SIG-M5 treated with dmso at 0.1 percent for 504 hours (cell line): ENCODE results near the gene ATG13.
"Not testable (repeated sequence)": the region's sequence is repeated elsewhere in the genome, so short reads cannot be mapped to it uniquely, and the experiment has no call there.

ENCODE experiments used
- DNase-seq: peaks from one replicate; lab custom pipeline; 2025; ENCODE audit not compliant: unreplicated experiment; lab: John Stamatoyannopoulos, UW

Gene ATG13

DNA sequence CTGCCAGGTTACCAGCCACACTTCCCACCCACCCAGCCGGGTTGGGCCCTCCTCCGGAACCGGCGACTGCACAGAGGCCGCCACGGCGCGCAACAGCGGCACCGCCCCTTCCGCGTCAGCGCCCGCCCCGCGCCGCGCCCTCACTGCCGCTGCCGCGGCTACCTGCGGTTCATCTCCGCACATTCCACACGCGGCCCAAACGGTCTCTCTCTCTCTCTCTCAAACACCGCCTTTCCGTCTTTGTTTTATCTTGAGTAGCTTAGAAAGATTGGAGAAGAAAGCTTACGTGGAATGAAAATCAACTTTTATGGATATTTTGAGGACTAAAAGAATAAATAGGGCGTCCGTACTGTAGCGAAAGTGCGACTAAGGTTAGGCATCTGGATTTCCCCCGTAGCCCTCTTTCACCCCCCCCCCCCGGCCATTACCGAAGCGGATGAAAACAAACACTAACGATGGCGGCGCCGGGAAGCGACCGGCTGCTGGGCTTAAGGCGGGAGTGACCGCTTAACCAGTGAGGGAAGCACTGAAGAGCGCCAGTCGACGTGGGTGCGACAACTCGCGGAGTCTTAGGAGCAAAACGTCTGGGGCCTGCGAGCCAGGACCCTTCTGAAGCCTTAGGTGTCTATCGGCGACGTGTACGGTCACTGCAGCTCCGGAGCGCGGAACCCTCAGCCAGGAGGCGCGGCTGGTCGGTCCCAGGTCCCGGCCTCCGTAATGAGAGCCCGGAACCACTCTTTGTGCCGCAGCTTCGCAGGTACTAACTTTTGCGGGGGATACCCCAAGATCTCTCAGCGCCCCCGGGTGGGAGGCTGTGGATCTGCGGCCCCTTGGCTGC, at the start of gene ATG13, which contains the start of gene HARBI1:
ATG13 (plus strand) TSS at position 420 of the 838 bp plus-strand sequence. CDS start 26,739 bp downstream, outside the sequence.
HARBI1 (minus strand) TSS at position 94 of the 838 bp plus-strand sequence. CDS start 990 bp downstream, outside the sequence.
- DNase-seq = peak; percentile 82

DNA sequence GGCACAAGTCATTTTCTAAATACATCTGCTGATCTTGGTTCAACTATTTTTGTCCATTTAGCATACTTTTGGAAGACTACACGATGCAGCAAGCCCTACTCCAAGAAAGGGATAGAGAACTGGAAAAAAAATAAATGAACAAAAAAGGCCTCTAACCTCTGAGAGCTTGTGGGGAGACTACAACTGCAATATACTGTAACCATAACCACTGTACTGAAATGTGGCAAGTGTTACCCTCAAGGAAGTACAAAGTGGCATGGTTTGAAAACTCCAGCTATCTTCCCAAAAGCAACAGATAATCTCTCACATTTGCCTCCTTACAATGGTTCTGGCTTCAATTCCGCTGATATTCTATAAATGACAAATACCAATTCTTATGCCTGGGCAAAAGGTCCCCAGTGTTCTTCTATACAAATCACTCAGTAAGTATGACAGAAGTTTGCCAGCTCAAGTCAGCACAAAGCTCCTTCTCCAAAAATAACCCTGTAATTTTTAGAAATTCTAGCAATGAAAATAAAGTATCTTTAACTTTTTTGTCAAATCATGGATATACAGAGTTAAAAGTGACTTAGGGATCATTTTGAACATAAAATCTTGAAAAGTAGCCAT, 46.5 kb upstream of the ATG13 start:
- no peak for DNase-seq

DNA sequence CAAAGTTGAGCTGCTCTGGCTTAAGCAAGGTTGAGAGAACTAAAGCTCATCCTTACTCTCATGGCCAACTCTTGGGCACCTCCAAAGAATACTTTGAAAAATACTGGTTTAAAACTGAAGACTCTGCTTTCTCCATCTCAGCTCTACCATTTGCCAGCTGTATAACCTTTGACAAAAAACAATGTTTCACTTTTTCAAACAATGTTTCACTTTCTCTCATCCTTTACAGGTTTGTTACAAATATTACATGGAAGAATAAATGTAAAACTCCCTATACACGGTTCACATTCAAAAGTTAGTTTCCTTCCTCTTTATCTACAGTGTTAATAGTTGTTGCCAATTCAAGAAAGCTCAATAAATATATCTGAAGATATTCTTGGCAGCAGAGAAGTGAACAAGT, 42.7 kb upstream of the ATG13 start:
- no peak for DNase-seq

DNA sequence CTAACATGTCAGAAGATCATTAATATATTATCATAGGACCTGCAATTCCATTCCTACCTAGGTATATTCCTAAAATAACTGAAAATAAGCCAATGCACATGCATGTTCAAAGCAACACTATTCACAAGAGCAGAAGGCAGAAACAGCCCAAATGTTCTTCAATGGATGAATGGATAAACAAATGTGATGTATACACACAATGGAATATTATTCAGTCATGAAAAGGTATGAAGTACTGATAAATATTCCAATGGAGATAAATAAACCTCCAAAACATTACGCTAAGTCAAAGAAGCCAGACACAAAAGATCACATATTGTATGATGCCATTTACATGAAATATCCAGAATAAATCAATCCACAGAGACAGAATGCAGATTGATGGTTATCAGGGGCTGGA, 40.3 kb upstream of the ATG13 start:
- no peak for DNase-seq

DNA sequence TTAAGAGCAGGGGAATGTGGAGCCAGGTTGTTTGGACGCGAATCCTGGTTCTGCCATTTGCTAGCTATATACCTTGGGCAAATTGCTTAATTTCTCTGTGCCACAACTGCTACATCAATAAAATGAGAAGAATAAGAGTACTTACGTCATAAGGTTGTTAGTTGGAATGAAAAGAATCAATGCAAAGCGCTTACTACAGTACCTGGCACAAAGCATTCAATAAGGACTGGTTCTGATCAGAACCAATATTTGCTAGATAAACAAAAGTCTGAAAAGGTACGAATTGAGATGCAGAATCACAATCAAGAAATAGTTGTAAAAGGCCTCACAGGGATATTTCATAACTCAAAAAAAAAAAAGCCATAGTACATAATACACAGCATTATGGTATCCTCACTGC, 34.8 kb upstream of the ATG13 start:
- no peak for DNase-seq

DNA sequence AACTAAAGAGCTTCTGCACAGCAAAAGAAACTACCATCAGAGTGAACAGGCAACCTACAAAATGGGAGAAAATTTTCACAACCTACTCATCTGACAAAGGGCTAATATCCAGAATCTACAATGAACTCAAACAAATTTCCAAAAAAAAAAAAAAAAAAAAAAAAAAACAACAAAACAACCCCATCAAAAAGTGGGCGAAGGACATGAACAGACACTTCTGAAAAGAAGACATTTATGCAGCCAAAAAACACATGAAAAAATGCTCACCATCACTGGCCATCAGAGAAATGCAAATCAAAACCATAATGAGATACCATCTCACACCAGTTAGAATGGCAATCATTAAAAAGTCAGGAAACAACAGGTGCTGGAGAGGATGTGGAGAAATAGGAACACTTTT, 33.8 kb upstream of the ATG13 start:
- DNase-seq = not testable (repeated sequence)

DNA sequence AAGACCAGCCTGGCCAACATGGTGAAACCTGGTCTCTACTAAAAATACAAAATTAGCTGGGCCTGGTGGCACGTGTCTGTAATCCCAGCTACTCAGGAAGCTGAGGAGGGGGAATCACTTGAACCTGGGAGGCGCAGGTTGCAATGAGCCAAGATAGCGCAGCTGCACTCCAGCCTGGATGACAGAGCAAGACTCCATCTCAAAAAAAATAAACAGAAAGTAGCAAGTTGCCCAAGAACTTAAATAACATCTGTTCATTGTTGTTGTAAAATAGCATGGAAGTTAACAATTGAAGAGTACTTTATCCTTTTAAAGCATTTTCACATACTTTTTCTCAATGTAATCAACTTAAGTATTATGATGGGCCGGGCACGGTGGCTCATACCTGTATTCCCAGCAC, 29.2 kb upstream of the ATG13 start:
- DNase-seq = no peak

DNA sequence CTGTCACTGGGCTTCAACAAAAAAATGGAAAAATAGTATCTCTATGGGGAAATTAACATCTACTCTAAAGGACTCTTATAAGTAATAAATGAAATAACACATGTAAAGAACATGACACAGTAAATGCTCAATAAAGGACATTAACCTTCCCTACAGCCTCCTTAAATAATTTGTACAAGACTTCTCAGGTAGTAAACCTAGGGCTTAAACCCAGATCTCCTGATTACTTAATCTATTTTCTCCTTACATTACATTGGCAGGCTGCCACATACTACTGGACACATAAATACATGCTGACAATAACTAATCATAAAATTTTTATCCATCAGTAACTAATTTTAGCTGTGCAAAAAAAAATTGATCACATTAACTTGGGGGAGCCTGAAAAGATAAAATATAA, 28.4 kb upstream of the ATG13 start:
- DNase-seq = no peak

DNA sequence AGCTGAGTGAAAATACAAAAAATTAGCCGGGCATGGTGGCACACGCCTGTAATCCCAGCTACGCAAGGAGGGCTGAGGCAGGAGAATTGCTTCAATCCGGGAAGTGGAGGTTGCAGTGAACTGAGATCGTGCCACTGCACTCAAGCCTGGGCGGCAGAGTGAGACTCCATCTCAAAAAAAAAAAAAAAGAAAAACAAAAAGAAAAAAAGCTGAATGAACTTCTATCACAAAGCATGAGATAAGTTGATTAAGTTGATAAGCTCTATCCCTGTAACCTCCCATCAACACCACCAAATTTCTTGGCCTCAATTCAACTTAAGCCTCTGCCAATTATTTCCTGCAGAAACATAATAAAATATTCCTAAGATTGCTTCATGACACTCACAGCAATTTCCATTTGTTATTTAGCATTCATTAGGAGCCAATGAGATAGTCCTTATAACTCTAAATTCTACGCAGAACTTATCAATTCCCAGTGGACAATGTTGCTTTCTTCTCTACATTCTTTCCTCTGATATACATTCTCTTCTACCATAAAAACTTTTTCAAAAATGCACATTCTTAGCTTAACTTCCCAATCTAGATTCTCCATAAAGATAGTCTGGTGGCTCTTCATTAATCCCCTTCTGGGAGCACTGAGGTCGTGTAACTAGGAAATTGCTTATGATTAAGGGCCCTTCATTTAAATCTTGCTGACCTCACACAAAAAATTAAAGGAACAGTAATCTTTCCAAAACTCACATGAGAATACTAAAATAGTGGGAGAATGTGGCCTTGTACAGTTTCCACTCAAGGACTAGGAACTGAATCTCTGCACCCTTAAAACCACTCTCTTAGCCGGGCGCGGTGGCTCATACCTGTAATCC, 26.4 kb upstream of the ATG13 start:
- no peak for DNase-seq

DNA sequence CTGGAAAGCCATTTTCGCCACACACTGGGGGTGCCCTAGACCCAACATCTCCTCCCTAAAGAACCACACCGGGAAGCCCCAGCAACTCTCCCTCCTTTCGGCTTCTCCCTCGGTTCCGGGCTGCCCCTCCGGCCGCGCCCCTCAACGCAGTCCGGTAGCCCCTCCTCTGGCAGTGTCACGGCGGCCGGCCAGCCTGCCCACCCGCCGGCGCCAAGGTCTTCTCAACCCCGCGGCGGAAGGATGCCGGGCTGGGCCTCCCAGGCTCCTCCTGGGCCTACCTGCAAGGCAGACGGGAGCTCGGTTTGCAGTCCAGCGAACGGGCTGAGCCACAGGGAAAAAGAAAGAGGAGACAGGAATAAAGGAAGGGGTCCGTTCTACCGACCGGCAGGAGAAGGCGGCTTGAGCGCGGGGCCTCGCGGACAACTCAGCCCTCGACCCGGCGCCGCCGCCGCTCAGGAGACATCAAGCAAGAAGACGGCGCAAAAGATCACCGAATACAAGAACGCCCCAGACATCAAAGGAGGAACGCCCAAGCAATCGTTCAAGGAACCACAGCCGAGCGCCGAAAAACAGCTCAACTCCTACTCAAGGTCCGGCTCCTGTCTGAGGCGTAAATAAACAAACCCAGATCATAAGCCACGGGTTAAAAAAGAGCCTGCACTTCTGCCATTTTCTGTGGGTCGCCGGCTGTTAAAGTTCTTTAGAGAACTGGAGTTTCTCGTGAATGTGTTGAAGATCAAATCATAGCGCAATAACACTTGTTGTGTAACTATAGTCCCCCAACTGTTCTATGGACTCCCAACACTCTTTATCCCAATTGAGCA, 23.6 kb upstream of the ATG13 start, which contains the start of gene AMBRA1:
AMBRA1 (minus strand) TSS at position 474 of the 824 bp plus-strand sequence. CDS start 45,643 bp downstream, outside the sequence.
- DNase-seq = peak; percentile 91

DNA sequence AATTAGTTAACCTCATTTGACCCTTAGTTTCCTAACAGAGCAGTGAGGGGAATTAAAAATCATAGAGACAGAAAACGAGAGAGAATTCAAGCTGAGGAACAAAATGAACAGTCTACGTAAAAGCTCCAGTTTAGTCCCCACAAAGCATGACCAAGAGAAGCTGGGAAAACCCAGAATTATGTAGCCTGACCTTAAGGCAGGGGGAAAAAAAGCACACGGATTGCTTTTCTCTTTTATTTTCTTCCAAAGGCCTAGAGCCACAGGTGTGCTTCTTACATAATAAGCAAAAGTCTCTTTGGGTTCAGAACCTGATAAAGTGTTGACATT, 23.0 kb upstream of the ATG13 start:
- DNase-seq = no peak

DNA sequence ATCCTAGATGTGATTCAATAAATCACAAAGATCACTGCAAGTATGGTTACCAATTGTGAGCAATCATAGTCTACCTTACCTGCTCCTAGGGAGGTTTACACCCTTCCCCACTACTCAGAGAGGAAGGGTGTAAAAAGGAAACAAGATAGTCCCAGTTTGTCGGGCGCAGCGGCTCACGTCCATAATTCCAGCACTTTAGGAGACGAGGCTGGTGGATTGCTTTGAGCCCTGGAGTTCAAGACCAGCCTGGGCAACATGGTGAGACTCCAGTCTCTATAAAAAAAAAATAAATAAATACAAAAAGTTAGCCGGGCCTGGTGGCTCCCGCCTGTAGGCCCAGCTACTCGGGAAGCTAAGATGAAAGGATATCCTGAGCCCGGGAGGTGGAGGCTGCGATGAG, 22.6 kb upstream of the ATG13 start:
- DNase-seq = no peak

DNA sequence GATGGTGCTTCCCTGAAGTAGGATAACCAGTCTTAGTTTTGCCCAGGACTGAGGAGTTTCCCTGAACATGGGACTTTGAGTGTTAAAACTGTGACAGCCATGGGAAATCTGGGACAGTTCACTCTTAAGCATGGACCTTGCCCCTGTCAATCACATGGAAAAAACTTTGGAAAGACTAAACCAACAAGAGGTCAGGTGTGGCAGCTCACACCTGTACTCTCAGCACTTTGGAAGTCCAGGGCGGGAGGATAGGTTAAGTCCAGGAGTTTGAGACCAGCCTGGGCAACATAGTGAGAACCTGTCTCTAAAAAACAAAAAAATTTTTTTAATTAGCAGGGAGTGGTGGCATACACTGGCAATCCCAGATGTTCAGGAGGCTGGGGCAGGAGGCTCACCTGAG, 20.2 kb upstream of the ATG13 start:
- DNase-seq = no peak

DNA sequence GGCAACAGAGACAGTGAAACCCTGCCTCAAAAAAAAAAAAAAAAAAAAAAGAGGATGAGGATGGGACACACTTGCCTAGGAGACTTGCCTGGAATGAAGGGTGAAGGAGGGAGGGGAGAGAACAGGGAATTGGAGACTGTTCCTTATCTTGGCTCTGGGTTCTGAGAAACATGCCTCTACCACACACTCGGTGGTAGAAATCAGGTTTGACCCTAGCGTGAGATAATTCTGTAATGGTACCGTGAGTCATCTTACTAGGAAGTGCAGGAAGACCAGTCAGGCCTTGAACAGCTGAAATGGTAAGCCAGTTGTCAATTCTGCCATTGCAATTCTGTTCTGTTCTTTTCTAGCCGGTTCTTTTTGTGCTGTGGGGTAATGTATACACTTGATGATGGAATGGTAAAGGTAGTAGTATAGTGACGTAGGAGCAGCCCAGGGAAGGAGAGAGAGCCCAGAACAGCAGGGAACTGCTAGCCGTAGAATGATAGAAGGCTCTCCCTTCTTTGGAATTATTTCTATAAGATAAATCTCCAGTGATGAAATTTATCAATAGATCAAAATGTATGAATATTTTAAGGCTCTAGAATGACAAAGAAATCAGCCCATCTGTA, 19.6 kb upstream of the ATG13 start:
- no peak for DNase-seq

DNA sequence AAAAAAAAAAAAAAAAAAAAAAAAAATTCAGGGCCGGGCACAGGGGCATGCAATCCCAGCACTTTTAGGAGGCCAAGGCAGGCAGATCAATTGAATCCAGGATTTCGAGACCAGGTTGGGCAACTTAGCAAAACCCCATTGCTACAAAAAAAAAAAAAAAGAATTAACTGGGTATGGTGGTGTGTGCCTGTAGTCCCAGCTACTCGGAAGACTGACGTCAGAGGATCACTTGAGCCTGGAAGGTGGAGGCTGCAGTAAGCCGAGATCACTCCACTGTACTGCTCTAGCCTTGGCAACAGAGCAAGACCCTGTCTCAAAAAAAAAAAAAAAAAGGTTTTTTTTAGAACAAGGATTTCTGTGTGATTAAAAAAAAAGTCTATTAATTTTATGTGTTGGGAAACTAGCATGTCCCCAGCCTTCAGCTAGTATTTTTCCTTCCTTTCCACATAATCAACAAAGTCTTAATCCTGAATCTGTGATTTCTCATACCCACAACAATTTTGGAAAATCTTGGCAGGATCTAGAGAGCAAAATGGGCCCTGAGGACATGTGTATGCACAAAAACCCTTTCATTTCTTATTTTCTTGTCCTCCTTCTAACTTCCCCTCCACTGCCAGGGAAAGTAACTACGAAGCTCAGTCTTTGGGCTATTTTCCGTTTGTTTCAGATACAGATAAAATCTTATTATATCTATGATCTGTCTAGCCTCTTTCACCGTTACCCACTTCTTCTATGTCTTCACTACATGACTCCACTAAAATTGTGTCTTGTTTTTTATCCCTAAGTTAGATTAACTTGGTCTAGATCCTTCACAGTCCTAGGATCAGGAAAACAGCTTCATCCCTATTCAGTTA, 17.8 kb upstream of the ATG13 start:
- no peak for DNase-seq

DNA sequence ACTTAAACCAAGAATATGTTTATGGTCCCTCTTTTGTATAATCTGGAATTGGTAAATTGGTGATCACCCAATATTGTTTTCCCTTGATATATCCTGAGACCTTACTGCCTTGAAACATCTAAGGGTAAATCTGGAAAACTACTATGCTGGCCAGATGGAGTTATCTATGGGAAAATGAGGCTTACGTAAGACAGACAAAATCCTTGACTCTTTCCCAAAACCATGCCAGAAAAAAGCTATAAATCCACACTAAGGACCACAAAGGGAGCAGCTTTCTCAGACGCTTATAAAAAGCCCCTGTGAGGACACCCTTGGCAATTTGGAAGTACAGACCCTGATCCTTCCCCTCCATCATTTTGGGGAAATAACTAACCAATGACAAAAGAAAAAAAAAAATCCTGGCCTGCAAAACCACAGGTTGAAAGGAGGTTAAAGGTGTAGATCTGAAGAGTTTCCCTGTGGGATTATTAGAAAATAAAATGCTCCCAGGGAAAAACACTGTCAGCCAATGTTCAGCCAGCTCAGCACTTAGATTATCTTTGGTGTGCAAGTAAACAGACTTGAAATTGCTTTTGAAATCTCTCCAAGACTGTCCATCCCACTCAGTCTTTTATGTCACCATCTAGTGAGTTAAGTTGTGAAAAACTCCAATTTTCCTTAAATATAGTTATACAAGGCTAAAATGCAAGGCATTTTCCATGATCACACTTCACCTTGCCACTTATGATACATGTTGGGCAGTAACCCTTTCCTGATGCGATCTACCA, 17.0 kb upstream of the ATG13 start:
- no peak for DNase-seq

DNA sequence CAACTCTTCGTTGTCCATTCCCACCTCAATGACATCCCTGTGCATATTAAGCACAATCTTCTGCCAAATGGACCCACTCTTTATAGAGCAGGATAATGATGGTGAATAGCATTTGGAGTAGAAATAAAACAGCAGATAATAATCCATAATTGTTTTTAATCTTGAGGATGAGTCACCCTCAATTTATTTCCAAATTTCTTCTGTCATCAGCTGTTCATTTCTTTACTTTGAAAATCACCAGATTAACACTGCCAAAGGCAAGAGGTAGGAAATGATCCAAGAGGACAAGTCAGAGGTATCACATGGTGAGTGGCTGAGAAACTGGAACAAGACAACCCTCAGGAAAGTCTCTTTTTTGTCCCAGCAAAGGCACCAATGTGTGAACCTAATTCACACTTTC, 16.2 kb upstream of the ATG13 start:
- no peak for DNase-seq

DNA sequence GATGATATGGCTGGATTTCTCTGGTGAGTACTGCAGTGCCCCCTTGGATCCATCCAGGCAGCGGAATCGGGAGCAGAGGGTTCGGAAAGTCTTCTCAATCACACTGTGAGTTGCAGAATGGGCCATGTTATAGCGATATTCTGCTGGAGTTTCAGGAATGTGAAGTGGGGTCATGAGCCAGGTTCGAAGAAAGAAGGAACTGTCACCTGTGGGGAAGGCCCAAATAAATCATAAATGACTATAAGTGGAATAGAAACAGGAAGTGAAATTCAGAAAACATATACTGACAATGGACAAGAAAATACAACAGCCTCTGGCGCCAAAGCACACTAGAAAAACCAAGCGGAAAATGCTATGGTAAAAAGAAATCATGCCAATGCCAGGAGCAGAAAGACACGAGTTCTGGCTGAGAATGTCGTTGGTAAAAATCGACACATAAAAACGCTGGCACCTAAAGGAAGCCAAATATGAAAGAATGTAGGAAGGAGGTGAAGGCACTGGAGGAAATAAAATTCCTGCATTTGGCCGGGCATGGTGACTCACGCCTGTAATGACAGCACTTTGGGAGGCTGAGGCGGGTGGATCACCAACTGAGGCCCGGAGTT, 13.5 kb upstream of the ATG13 start:
- DNase-seq = no peak
